Thyroid gland (tissue), 4 donors: ENCODE data around the gene PLCL2. TPM values are rescaled to one million over a fixed set of nuclear protein-coding genes. Genes with fewer than 3 reads are reported as not detected.

ENCODE experiments used
- DNase-seq, 2 donors: peaks; one replicate each; pipeline ENCODE4 v3.0.0-alpha.2; 2019
- H3K27ac ChIP-seq, 3 donors: fragments of 200-600 bp; sonication (generic); 1 replicate in 2 of 3; 2 replicates in 1 of 3; pipeline ENCODE4 v1.5.1; 2016 to 2019; ENCODE audit warnings: mild to moderate bottlenecking in 1 of 3, moderate library complexity in 1 of 3
- H3K27me3 ChIP-seq: fragments of 200-600 bp; sonication (generic); one replicate; pipeline ENCODE4 v1.5.1; 2019
- H3K36me3 ChIP-seq, 2 donors: fragments of 200-600 bp; sonication (generic); one replicate each; pipeline ENCODE4 v1.5.1; 2016 to 2019
- H3K4me1 ChIP-seq, 2 donors: fragments of 200-600 bp; sonication (generic); one replicate each; pipeline ENCODE4 v1.5.1; 2017 to 2019
- H3K4me3 ChIP-seq, 3 donors: fragments of 200-600 bp; sonication (generic); replicated peaks in 1 of 3; 1 replicate in 2 of 3; 2 replicates in 1 of 3; pipeline ENCODE4 v1.5.1; 2016; ENCODE audit warnings: mild to moderate bottlenecking in 1 of 3
- H3K9me3 ChIP-seq: fragments of 200-600 bp; sonication (generic); one replicate; pipeline ENCODE4 v1.5.1; 2017
- CTCF ChIP-seq, 6 experiments: fragments of 200-600 bp in 3 of 6; fragments of 450-650 bp in 3 of 6; sonication (generic) in 3 of 6; IDR thresholded peaks; one replicate each; pipeline ENCODE4 v1.5.1; 2016 to 2019; ENCODE audit warnings: antibody characterized with exemption in 6 of 6, mild to moderate bottlenecking in 2 of 6, inconsistent platforms in 1 of 6, moderate library complexity in 1 of 6
- POLR2A ChIP-seq, 2 donors: fragments of 450-650 bp; IDR thresholded peaks; one replicate each; pipeline ENCODE4 v1.6.1; 2017; ENCODE audit warnings: antibody characterized with exemption in 2 of 2, mild to moderate bottlenecking in 2 of 2, moderate library complexity in 1 of 2
- WGBS, 2 donors: methylation state at CpG; one replicate each; pipeline ENCODE4 v1.1.5; 2017; 5-methylcytosine and 5-hydroxymethylcytosine counted together
- intact Hi-C: fragments of 100-400 bp; cut with DNase I; formaldehyde crosslinking; loops from one replicate; pipeline ENCODE4 v1.15.1; 2023
- total RNA-seq, 4 donors: library from RNA; depleted of rRNA; stranded (reverse); fragments of >200 nt; gene quantifications; one replicate each; pipeline ENCODE4 v1.2.3, GENCODE V29; 2016

PLCL2 gene
- total RNA-seq, 4 donors from 2014 or later, result 6.3 to 15.3 (median 9.3) TPM

- Histone ChIP-seq H3K9me3 (no peaks in the 10 kb centered on the region), H3K36me3 (no peaks in the 10 kb centered on the region), H3K27me3 (no peaks in the 10 kb centered on the region), H3K4me1 (peaks cover under 1 to 4% of the 10 kb centered on the region in 2 donors), H3K27ac (no peak overlapping the region), H3K4me3 (no peak overlapping the region)
- 89 to 90% methylated on average over 2 of the region's 2 CpGs for WGBS, 2 donors
- intact Hi-C loops, result no loop called here
- no peak for DNase-seq
- TF ChIP-seq CTCF (IDR thresholded peaks at IDR 0.05), result no peak
- no peak for TF ChIP-seq POLR2A (IDR thresholded peaks at IDR 0.05)
These were observed 36.7 kb upstream of the PLCL2 start for GRCh38 chr3:16848007-16848406.

GRCh38 chr3:16849229-16849628 is 35.5 kb upstream of the PLCL2 start:
- H3K27ac ChIP-seq, result peak overlapping the region in 1 of 3 donors; percentile 33
- DNase-seq, result peak; percentile 14 to 15
- H3K9me3 ChIP-seq, result no peaks in the 10 kb centered on the region
- intact Hi-C loops, result no loop called here
- no peaks in the 10 kb centered on the region for H3K4me1 ChIP-seq
- H3K27me3 ChIP-seq, result no peaks in the 10 kb centered on the region
- TF ChIP-seq POLR2A (IDR thresholded peaks at IDR 0.05) (no peak), CTCF (IDR thresholded peaks at IDR 0.05) (no peak)
- no peaks in the 10 kb centered on the region for H3K36me3 ChIP-seq
- H3K4me3 ChIP-seq, result no peak overlapping the region
- 32 to 47% methylated on average over 8 of the region's 8 CpGs for WGBS, 2 donors

- Histone ChIP-seq H3K4me1 (no peaks in the 10 kb centered on the region), H3K9me3 (no peaks in the 10 kb centered on the region), H3K27me3 (no peaks in the 10 kb centered on the region), H3K36me3 (no peaks in the 10 kb centered on the region), H3K4me3 (no peak overlapping the region), H3K27ac (peak overlapping the region in 1 of 3 donors; percentile 33)
- DNase-seq, result no peak
- no peak for TF ChIP-seq CTCF (IDR thresholded peaks at IDR 0.05)
- TF ChIP-seq POLR2A (IDR thresholded peaks at IDR 0.05), result no peak
- intact Hi-C loops, result no loop called here
- 40 to 41% methylated on average over 3 of the region's 3 CpGs for WGBS, 2 donors
These were observed 35.0 kb upstream of the PLCL2 start for GRCh38 chr3:16849795-16850194.

GRCh38 chr3:16855497-16855896 is 29.3 kb upstream of the PLCL2 start:
- WGBS, 2 donors, result 69 to 76% methylated on average over 1 of the region's 1 CpG
- Histone ChIP-seq H3K27ac (no peak overlapping the region), H3K36me3 (no peaks in the 10 kb centered on the region), H3K4me3 (no peak overlapping the region), H3K4me1 (no peaks in the 10 kb centered on the region), H3K27me3 (no peaks in the 10 kb centered on the region), H3K9me3 (no peaks in the 10 kb centered on the region)
- intact Hi-C loops, result no loop called here
- DNase-seq, result no peak
- TF ChIP-seq POLR2A (IDR thresholded peaks at IDR 0.05) (no peak), CTCF (IDR thresholded peaks at IDR 0.05) (no peak)

GRCh38 chr3:16860234-16860633 is 24.5 kb upstream of the PLCL2 start:
- H3K4me3 ChIP-seq, result no peak overlapping the region
- TF ChIP-seq POLR2A (IDR thresholded peaks at IDR 0.05) (no peak), CTCF (IDR thresholded peaks at IDR 0.05) (no peak)
- H3K4me1 ChIP-seq, result no peaks in the 10 kb centered on the region
- WGBS, 2 donors, result 89 to 92% methylated on average over 3 of the region's 3 CpGs
- H3K36me3 ChIP-seq, result no peaks in the 10 kb centered on the region
- no peak for DNase-seq
- intact Hi-C loops, result no loop called here
- H3K27ac ChIP-seq, result no peak overlapping the region
- H3K27me3 ChIP-seq, result no peaks in the 10 kb centered on the region
- H3K9me3 ChIP-seq, result no peaks in the 10 kb centered on the region
